Left lung (tissue), 10 donors: ENCODE results near the gene TNFRSF1B. TPM values are rescaled to one million over a fixed set of nuclear protein-coding genes. Genes with fewer than 3 reads are reported as not detected.
A peak's percentile ranks its signal among the peaks of the same experiment; 100 is the strongest.

Source experiments
- ATAC-seq: fragments of 200-7000 bp; cut with Tn5 transposase; one replicate; pipeline ENCODE4 v1.9.1; 2020; ENCODE audit warnings: moderate library complexity
- DNase-seq, 4 donors: peaks; one replicate each; pipeline ENCODE4 v3.0.0-alpha.2; 2013 to 2020
- H3K27ac ChIP-seq, 2 donors: fragments of 200-600 bp; sonication (generic) in 1 of 2; one replicate each; pipeline versions ENCODE4 v1.5.0 to v1.8.0; 2020 to 2021
- H3K27me3 ChIP-seq, 2 donors: fragments of 200-600 bp; sonication (generic) in 1 of 2; one replicate each; pipeline versions ENCODE4 v1.5.0 to v1.8.0; 2020 to 2021
- H3K36me3 ChIP-seq, 2 donors: fragments of 200-600 bp; sonication (generic) in 1 of 2; one replicate each; pipeline versions ENCODE4 v1.5.0 to v1.8.0; 2020 to 2021
- H3K4me1 ChIP-seq, 2 donors: fragments of 200-600 bp; one replicate each; pipeline ENCODE4 v1.8.0; 2021
- H3K4me3 ChIP-seq, 2 donors: fragments of 200-600 bp; sonication (generic) in 1 of 2; one replicate each; pipeline versions ENCODE4 v1.5.0 to v1.8.0; 2020 to 2021; ENCODE audit warnings: mild to moderate bottlenecking in 1 of 2
- H3K9me3 ChIP-seq, 2 donors: fragments of 200-600 bp; sonication (generic) in 1 of 2; one replicate each; pipeline versions ENCODE4 v1.5.0 to v1.8.0; 2020 to 2021
- intact Hi-C, 2 donors: fragments of 100-400 bp; cut with DNase I; formaldehyde crosslinking; loops; one replicate each; pipeline versions ENCODE4 v1.11.2 to v1.14.2; 2022
- polyA plus RNA-seq, 6 donors: library from polyadenylated mRNA; unstranded; fragments of 120-200 nt; gene quantifications; one replicate each; pipeline ENCODE4 v1.2.1, GENCODE V29; 2013; ENCODE audit not compliant: insufficient read length in 6 of 6
- total RNA-seq, 2 donors: library from RNA; stranded (reverse); fragmentation: NEBNext Ultra II Directional; extraction: Animal tissue kit (Norgen Biotek cat#: 25700); gene quantifications; one replicate each; pipeline ENCODE4 v1.2.1, GENCODE V29; 2021
- TF ChIP-seq, protein P1 (sequence below), 2 donors: fragments of 200-600 bp; sonication (generic) in 1 of 2; IDR thresholded peaks; one replicate each; pipeline versions ENCODE4 v1.5.0 to v1.8.0; 2021; ENCODE audit warnings: antibody characterized with exemption in 2 of 2
- donor health status: DM: no; HTN: yes; CAD: no.
- donor health status: DM: no; HTN: no; CAD: no.

The TNFRSF1B gene
- total and polyA plus RNA-seq, 8 donors, result 15.0 to 109 (median 17.9) TPM

DNA sequence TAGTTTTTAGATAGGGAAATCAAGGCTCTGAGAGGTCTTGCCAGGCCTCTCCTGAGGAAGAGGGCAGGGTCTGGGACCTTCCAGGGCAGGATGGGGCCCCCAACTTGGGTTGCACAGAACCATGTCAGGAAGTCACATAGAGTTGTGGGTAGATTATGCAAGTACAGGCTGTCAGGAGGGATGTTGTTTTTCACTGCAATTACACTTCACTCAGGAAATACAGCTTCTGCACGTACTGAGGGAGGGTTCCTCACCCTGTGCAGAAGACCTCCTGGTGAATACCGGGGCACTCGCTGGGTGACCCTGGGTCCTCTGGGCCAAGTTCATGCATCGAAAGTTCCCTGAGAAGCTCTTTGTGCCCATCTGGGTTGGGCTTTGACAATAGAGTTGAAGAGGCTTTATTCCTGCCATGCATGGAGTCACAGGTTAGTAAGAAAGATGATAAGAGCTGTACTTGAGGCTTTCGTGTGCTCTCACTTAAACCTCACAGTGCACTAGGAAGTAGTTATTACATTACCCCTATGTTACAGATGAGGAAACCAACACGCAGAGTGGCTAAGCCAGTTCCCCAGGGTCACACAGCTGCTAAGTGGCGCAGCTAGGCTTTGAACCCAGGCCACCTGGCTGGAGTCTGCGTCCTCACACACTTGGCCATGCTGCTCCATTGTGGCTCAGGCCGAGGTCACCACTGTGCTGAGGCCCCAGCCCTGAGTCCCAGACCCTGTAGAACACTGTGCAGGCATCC lies 16.2 kb upstream of the TNFRSF1B start:
- DNase-seq, result peak in 1 of 4 donors; percentile 79
- TF ChIP-seq, protein P1, sequence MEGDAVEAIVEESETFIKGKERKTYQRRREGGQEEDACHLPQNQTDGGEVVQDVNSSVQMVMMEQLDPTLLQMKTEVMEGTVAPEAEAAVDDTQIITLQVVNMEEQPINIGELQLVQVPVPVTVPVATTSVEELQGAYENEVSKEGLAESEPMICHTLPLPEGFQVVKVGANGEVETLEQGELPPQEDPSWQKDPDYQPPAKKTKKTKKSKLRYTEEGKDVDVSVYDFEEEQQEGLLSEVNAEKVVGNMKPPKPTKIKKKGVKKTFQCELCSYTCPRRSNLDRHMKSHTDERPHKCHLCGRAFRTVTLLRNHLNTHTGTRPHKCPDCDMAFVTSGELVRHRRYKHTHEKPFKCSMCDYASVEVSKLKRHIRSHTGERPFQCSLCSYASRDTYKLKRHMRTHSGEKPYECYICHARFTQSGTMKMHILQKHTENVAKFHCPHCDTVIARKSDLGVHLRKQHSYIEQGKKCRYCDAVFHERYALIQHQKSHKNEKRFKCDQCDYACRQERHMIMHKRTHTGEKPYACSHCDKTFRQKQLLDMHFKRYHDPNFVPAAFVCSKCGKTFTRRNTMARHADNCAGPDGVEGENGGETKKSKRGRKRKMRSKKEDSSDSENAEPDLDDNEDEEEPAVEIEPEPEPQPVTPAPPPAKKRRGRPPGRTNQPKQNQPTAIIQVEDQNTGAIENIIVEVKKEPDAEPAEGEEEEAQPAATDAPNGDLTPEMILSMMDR (IDR thresholded peaks at IDR 0.05), result no peak
- intact Hi-C loops, result no loop called here
- peak; percentile 45 for ATAC-seq
- no peaks in the 10 kb centered on the region for H3K36me3 ChIP-seq
- H3K4me3 ChIP-seq, result no peak overlapping the region
- H3K9me3 ChIP-seq, result no peaks in the 10 kb centered on the region
- H3K27ac ChIP-seq, result peak overlapping the region; percentile 37 to 98
- peaks cover 12 to 99% of the 10 kb centered on the region in 2 donors for H3K4me1 ChIP-seq
- no peaks in the 10 kb centered on the region for H3K27me3 ChIP-seq

DNA sequence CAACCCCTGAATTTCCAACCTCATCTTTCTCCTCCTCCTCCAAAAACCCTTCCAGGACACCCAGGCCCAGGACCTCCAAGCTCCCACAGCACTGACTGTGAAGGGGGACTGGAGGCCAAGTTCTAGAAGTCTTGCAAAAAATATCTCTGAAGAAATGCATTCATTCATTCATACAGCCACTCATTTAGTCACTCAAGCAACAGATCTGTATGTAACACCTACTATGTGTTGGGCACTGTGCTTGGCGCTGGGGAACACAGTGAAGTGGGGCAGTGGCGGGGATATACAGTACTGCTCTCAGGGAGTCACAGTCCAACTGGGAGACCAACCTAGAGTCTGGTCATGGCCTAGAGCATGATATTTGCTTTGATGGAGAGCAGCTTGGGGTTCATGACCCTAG lies 15.3 kb upstream of the TNFRSF1B start:
- H3K27me3 ChIP-seq, result no peaks in the 10 kb centered on the region
- DNase-seq, result peak in 1 of 4 donors; percentile 20
- no peaks in the 10 kb centered on the region for H3K9me3 ChIP-seq
- no peak for ATAC-seq
- H3K4me3 ChIP-seq, result no peak overlapping the region
- H3K27ac ChIP-seq, result peak overlapping the region; percentile 37 to 98
- TF ChIP-seq, protein P1 (IDR thresholded peaks at IDR 0.05), result no peak
- intact Hi-C loops, result no loop called here
- peaks cover 12 to 99% of the 10 kb centered on the region in 2 donors for H3K4me1 ChIP-seq
- H3K36me3 ChIP-seq, result no peaks in the 10 kb centered on the region

DNA sequence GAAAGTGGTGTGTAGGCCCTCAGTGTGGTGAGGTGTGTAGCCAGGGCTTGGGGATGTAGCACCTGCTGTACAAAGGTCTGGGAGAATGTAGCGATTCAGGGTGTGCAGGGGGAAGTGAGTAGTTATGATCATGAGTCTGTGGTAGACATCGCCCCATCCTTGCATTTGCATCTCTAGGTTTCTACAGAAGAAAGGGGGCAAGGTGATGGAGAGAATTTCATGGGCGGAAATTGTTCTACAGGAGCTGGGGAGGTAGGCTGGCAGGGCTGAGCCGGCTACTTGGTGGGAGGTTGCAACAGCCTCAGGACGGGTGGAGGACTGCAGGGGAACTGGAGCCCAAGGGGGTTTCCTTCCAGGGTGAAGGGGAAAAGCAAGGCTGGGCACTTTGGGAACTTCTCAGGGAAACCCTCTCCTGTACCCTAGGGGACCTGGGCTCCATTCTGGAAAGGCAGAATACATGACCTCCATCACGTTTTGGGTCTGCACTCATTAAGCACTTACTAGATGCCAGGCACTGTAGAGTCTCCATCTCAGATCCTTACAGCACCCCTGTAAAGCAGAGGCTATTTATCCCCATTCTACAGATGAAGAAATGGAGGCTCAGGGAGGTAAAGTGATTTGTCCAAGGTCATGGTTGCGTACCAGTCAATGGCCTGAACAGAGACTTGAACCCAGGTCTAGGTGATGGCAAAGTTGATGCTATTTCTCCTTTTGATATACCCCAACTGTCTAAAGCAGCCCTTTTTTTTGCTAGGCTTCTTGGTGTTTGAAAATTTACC lies 14.5 kb upstream of the TNFRSF1B start:
- DNase-seq, result peak in 1 of 4 donors; percentile 72
- TF ChIP-seq, protein P1 (IDR thresholded peaks at IDR 0.05), result no peak
- ATAC-seq, result no peak
- Histone ChIP-seq H3K27me3 (no peaks in the 10 kb centered on the region), H3K27ac (peak overlapping the region; percentile 82 to 98), H3K36me3 (no peaks in the 10 kb centered on the region), H3K9me3 (no peaks in the 10 kb centered on the region), H3K4me1 (peaks cover 12 to 97% of the 10 kb centered on the region in 2 donors), H3K4me3 (no peak overlapping the region)
- intact Hi-C loops, result no loop called here

DNA sequence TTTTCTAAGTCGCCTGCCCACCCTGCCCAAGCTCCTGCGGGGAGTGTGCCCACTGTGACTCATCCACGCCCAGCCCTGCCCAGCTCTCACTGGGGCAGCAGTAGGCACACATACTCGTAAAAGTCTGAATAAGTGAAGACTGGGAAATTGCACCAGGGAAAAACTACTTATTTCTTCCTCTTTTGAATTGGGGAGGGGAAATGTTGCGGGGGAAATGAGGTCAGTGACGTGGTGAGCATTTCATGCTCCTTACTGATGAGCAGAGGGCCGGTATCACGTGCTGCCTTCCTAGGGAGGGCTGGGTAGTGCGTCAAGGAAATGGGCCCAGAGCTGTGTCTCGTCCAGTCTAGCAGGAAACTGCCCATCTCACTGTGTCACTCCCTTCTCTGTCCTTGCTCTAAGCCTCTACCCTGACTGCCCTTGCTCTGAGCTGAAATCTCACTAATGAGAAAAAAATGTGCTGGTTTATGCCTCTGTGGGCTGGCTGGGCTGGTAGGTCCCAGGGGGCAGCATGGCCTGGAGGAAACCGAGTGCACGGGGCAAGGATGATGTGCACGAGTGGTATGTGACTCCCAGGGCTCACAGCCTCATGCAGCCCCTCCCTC lies 13.5 kb upstream of the TNFRSF1B start:
- H3K4me3 ChIP-seq, result no peak overlapping the region
- TF ChIP-seq, protein P1 (IDR thresholded peaks at IDR 0.05), result no peak
- H3K27me3 ChIP-seq, result no peaks in the 10 kb centered on the region
- DNase-seq (peak in 2 of 4 donors; percentile 88 to 91), ATAC-seq (peak; percentile 74)
- H3K27ac ChIP-seq, result peak overlapping the region; percentile 82 to 98
- H3K9me3 ChIP-seq, result no peaks in the 10 kb centered on the region
- no peaks in the 10 kb centered on the region for H3K36me3 ChIP-seq
- intact Hi-C loops, result no loop called here
- H3K4me1 ChIP-seq, result peaks cover 7 to 97% of the 10 kb centered on the region in 2 donors

DNA sequence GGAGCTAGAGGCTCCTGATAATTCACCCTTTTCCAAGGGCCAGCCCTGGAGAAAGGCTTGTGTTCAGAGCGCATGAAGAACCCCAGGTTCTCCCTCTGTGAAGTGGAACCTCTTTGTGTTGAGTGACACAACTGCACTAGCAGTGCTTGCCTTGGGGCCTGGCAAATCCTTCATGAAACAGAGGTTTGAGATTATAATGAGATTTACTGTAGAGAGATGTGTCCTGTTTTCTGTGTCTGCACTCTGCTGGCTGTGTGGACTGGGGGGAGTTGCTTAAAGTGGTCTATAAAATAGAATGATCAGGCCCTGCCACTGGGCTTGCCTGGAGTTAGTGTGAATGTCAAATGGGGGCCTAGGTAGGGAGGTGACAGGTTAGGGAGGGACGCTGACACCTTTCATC lies 11.5 kb upstream of the TNFRSF1B start:
- Histone ChIP-seq H3K9me3 (no peaks in the 10 kb centered on the region), H3K4me1 (peaks cover 6 to 97% of the 10 kb centered on the region in 2 donors), H3K4me3 (no peak overlapping the region), H3K27ac (peak overlapping the region in 1 of 2 donors; percentile 11), H3K27me3 (no peaks in the 10 kb centered on the region), H3K36me3 (no peaks in the 10 kb centered on the region)
- TF ChIP-seq, protein P1 (IDR thresholded peaks at IDR 0.05), result no peak
- no peak for DNase-seq
- ATAC-seq, result no peak
- intact Hi-C loops, result no loop called here
